K562 (cell line): ENCODE results near the gene KTN1. TPM values are rescaled to one million over a fixed set of nuclear protein-coding genes. Genes with fewer than 3 reads are reported as not detected.

Source experiments
- ATAC-seq: fragments of 200-7000 bp; cut with Tn5 transposase; 3 replicates; pipeline ENCODE4 v1.9.1; 2020; ENCODE audit warnings: moderate library complexity
- BruUV-seq: library from RNA; stranded (reverse); fragments of 400-500 nt; replicated peaks from 2 replicates; lab custom pipeline; 2021; lab: Mats Ljungman, UMichigan
- CTCF ChIA-PET: fragments of 300-600 bp; formaldehyde crosslinking; extraction: SDS; loops from one replicate; lab custom pipeline; 2021; ENCODE audit warnings: low intra/inter-chr PET ratio; lab: Yijun Ruan, JAX
- POLR2A ChIA-PET: fragments of 300-600, 350-650 bp; sonication (Branson Sonifier 250); formaldehyde crosslinking; extraction: SDS; loops from one replicate; lab custom pipeline; 2021; ENCODE audit warnings: antibody characterized with exemption, inconsistent platforms; lab: Yijun Ruan, JAX
- DNase-seq, 4 experiments: peaks; one replicate each; pipeline versions ENCODE4 v3.0.0 to v3.0.0-alpha.2; 2011 to 2018; ENCODE audit warnings: low spot score in 3 of 4, mixed read lengths in 3 of 4; ENCODE audit errors: extremely low read depth in 1 of 4
- FAIRE-seq: peaks from 2 replicates; lab custom pipeline; 2011; peaks lifted over from hg19 to GRCh38; lab: Jason Lieb, UNC
- H2AFZ ChIP-seq: 2 replicates; pipeline ENCODE4 v1.6.0; 2011; ENCODE audit warnings: low read depth, low read length, control low read depth, inconsistent platforms
- H3K27ac ChIP-seq: fragments of 200-600 bp; 3 replicates; pipeline ENCODE4 v1.8.0; 2011; ENCODE audit warnings: low read depth, mild to moderate bottlenecking, control low read depth, inconsistent platforms, low read length, moderate library complexity, mixed read lengths; ENCODE audit errors: extremely low read depth
- H3K27me3 ChIP-seq, 2 experiments: fragments of 300-600 bp in 1 of 2; 2 replicates in 1 of 2; 3 replicates in 1 of 2; pipeline versions ENCODE4 v1.6.0 to v1.8.0; 2011; ENCODE audit warnings: inconsistent platforms in 2 of 2, low read length in 2 of 2, mild to moderate bottlenecking in 1 of 2, mixed read lengths in 1 of 2, moderate library complexity in 1 of 2; ENCODE audit not compliant: control insufficient read depth in 2 of 2, insufficient read depth in 2 of 2
- H3K36me3 ChIP-seq: fragments of 300-600 bp; 3 replicates; pipeline ENCODE4 v1.8.0; 2011; ENCODE audit warnings: mild to moderate bottlenecking, low read length, inconsistent platforms; ENCODE audit not compliant: control insufficient read depth, insufficient read depth
- H3K4me1 ChIP-seq, 2 experiments: fragments of 200-600 bp in 1 of 2; replicated peaks in 1 of 2; 2 replicates in 1 of 2; 3 replicates in 1 of 2; pipeline versions ENCODE4 v1.5.1 to v1.8.0; 2011; ENCODE audit warnings: inconsistent platforms in 2 of 2, low read length in 2 of 2, mild to moderate bottlenecking in 1 of 2, mixed read lengths in 1 of 2, moderate library complexity in 1 of 2; ENCODE audit not compliant: control insufficient read depth in 2 of 2, insufficient read depth in 2 of 2
- H3K4me2 ChIP-seq: 2 replicates; pipeline ENCODE4 v1.6.1; 2011; ENCODE audit warnings: low read length, control low read depth, inconsistent platforms, mixed read lengths; ENCODE audit not compliant: insufficient read depth
- H3K4me3 ChIP-seq: fragments of 200-600 bp; sonication (generic), shearing (Covaris generic); 2 replicates; pipeline ENCODE4 v1.5.1; 2016; ENCODE audit warnings: control low read depth, inconsistent platforms
- H3K79me2 ChIP-seq: fragments of 200-600 bp; 3 replicates; pipeline ENCODE4 v1.8.0; 2011; ENCODE audit warnings: low read length, inconsistent platforms; ENCODE audit not compliant: control insufficient read depth, insufficient read depth
- H3K9ac ChIP-seq, 2 experiments: 2 replicates each; pipeline versions ENCODE4 v1.6.0 to v1.6.1; 2011; ENCODE audit warnings: low read depth in 2 of 2, low read length in 2 of 2, control low read depth in 1 of 2, inconsistent platforms in 1 of 2, mild to moderate bottlenecking in 1 of 2, mixed read lengths in 1 of 2; ENCODE audit not compliant: insufficient read depth in 1 of 2
- H3K9me1 ChIP-seq: one replicate; pipeline ENCODE4 v1.6.0; 2011; ENCODE audit warnings: inconsistent platforms, mild to moderate bottlenecking, low read length, moderate library complexity; ENCODE audit not compliant: control insufficient read depth, insufficient read depth
- H3K9me3 ChIP-seq: replicated peaks from 2 replicates; pipeline ENCODE4 v1.5.1; 2011; ENCODE audit warnings: low read depth, low read length, inconsistent platforms; ENCODE audit not compliant: control insufficient read depth, insufficient read depth
- H4K20me1 ChIP-seq: replicated peaks from 2 replicates; pipeline ENCODE4 v1.6.1; 2011; ENCODE audit warnings: low read length, inconsistent platforms, mixed read lengths; ENCODE audit not compliant: control insufficient read depth, insufficient read depth
- ARID2 ChIP-seq: fragments of 450-650 bp; IDR thresholded peaks from 2 replicates; pipeline ENCODE4 v1.6.1; 2017; ENCODE audit warnings: antibody characterized with exemption, mild to moderate bottlenecking
- E4F1 ChIP-seq: fragments of 250-450 bp; sonication (Bioruptor Pico); IDR thresholded peaks from 2 replicates; pipeline ENCODE4 v1.5.0; 2021; ENCODE audit warnings: mild to moderate bottlenecking, borderline replicate concordance
- GATAD2A ChIP-seq: fragments of 450-650 bp; IDR thresholded peaks from 2 replicates; pipeline ENCODE4 v1.6.1; 2017
- SNRNP70 ChIP-seq: fragments of 200-400 bp; formaldehyde crosslinking; optimal IDR thresholded peaks from 2 replicates; pipeline ENCODE3; 2017; ENCODE audit warnings: low read depth, low read length
- TFAP4 ChIP-seq: sonication (generic); formaldehyde crosslinking; IDR thresholded peaks from 2 replicates; pipeline ENCODE4 v1.8.0; 2022; ENCODE audit warnings: missing genetic modification reagents, mild to moderate bottlenecking, moderate library complexity, borderline replicate concordance
- ZNF212 ChIP-seq: fragments of 450-650 bp; formaldehyde crosslinking; IDR thresholded peaks from 2 replicates; pipeline ENCODE4 v1.4.0; 2020; ENCODE audit warnings: mild to moderate bottlenecking
- ZNF224 ChIP-seq: sonication (generic); formaldehyde crosslinking; IDR thresholded peaks from 2 replicates; pipeline ENCODE4 v1.8.0; 2022; ENCODE audit warnings: mild to moderate bottlenecking, missing genetic modification reagents
- ZNF280B ChIP-seq: fragments of 250-450 bp; sonication (Bioruptor Pico); IDR thresholded peaks from 2 replicates; pipeline ENCODE4 v1.5.1; 2021; ENCODE audit warnings: mild to moderate bottlenecking
- WGBS: fragments of 100-300 bp; shearing (Covaris generic); methylation state at CpG from one replicate; pipeline ENCODE4 v1.1.6; 2016; ENCODE audit warnings: low coverage, mixed read lengths; ENCODE audit not compliant: insufficient coverage; ENCODE audit errors: missing lambda C conversion rate; 5-methylcytosine and 5-hydroxymethylcytosine counted together
- in situ Hi-C: fragments of 300-500 bp; cut with MboI; formaldehyde crosslinking; loops from 4 replicates; pipeline ENCODE4 v1.15.0; 2018; ENCODE audit warnings: inconsistent platforms, mixed read lengths
- intact Hi-C: fragments of 100-400 bp; cut with micrococcal nuclease; formaldehyde crosslinking; loops from 2 replicates; pipeline ENCODE4 v1.14.2; 2022
- polyA plus RNA-seq, 8 experiments: library from polyadenylated mRNA; depleted of rRNA in 4 of 8; stranded (reverse) in 5 of 8; unstranded in 3 of 8; fragments of >200 nt; fragmentation: Nextera tagmentation in 2 of 8; fragmentation: Illumina TruSeq in 1 of 8; extraction: Ambion mirVana in 2 of 8; extraction: Trizol in 1 of 8; gene quantifications; 2 replicates each; pipeline versions ENCODE4 v1.2.1 to v1.2.3, GENCODE V29; 2011 to 2014; ENCODE audit warnings: inconsistent platforms in 1 of 8, missing spikeins in 1 of 8
- total RNA-seq, 7 experiments: library from RNA; depleted of rRNA in 6 of 7; stranded (reverse); fragments of >200 nt in 6 of 7; fragmentation: Illumina TruSeq in 2 of 7; extraction: Trizol in 2 of 7; gene quantifications; 2 replicates each; pipeline versions ENCODE4 v1.2.1 to v1.2.3, GENCODE V29; 2011 to 2021; ENCODE audit warnings: low replicate concordance in 1 of 7

The KTN1 gene
- total and polyA plus RNA-seq, 9 of the 15 experiments (the other 6 are each of a cell fraction or from before 2014, with no cell fraction given), result 34.8 to 120 (median 63.6) TPM

GRCh38 chr14:55592436-55592835, 12.4 kb downstream of the KTN1 start:
- 71% methylated on average over 2 of the region's 2 CpGs for WGBS

More at GRCh38 chr14:55592436-55592835, 12.4 kb downstream of the KTN1 start:
- Histone ChIP-seq H3K9me3 (no peaks in the 10 kb centered on the region), H3K27ac (no peak overlapping the region), H3K9ac (no peak overlapping the region), H3K27me3 (no peaks in the 10 kb centered on the region), H3K36me3 (peaks cover 3% of the 10 kb centered on the region; the same call in 1 of the 3 replicates), H3K4me1 (peaks cover 0 to 9% of the 10 kb centered on the region in 2 experiments; a peak in 4 of 5 replicates), H3K79me2 (peaks cover 87% of the 10 kb centered on the region), H4K20me1 (no peaks in the 10 kb centered on the region), H3K4me3 (no peak overlapping the region), H2AFZ (no peak overlapping the region), H3K9me1 (no peaks in the 10 kb centered on the region), H3K4me2 (no peak overlapping the region)
- ATAC-seq (peak; percentile 47; the same call in 1 of the 3 replicates), FAIRE-seq (no peak), DNase-seq (no peak)
- ChIA-PET POLR2A (no interaction called here), CTCF (no interaction called here)
- no TSS peak for BruUV-seq
- in situ Hi-C loops, result no loop called here
- intact Hi-C loops, result no loop called here
- no peak for TF ChIP-seq E4F1 (CRISPR knock-in tag)
- TF ChIP-seq ZNF280B (CRISPR knock-in tag), result no peak
- no peak for TF ChIP-seq ZNF212 (CRISPR knock-in tag)
- no peak for TF ChIP-seq TFAP4
- TF ChIP-seq SNRNP70, result no peak
- no peak for TF ChIP-seq ZNF224 (CRISPR knock-in tag)
- TF ChIP-seq GATAD2A, result no peak
- no peak for TF ChIP-seq ARID2
